PC-9 (cell line): ENCODE data around the gene SLC17A4.

Experiments used
- EZH2 ChIP-seq: fragments of 200-600 bp; sonication (generic); IDR thresholded peaks from 2 replicates; pipeline ENCODE4 v1.8.0; 2017; ENCODE audit warnings: antibody characterized with exemption, low read depth
- TF ChIP-seq, protein P1 (sequence below): fragments of 200-600 bp; sonication (generic); conservative IDR thresholded peaks from 2 replicates; pipeline ENCODE4 v1.6.1; 2017; ENCODE audit warnings: mixed run types, antibody characterized with exemption, mild to moderate bottlenecking, moderate library complexity

GRCh38 chr6:25713824-25714223, 40.7 kb upstream of the SLC17A4 start:
- TF ChIP-seq, protein P1, sequence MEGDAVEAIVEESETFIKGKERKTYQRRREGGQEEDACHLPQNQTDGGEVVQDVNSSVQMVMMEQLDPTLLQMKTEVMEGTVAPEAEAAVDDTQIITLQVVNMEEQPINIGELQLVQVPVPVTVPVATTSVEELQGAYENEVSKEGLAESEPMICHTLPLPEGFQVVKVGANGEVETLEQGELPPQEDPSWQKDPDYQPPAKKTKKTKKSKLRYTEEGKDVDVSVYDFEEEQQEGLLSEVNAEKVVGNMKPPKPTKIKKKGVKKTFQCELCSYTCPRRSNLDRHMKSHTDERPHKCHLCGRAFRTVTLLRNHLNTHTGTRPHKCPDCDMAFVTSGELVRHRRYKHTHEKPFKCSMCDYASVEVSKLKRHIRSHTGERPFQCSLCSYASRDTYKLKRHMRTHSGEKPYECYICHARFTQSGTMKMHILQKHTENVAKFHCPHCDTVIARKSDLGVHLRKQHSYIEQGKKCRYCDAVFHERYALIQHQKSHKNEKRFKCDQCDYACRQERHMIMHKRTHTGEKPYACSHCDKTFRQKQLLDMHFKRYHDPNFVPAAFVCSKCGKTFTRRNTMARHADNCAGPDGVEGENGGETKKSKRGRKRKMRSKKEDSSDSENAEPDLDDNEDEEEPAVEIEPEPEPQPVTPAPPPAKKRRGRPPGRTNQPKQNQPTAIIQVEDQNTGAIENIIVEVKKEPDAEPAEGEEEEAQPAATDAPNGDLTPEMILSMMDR: no peak
- no peak for TF ChIP-seq EZH2
